H1 (cell line): ENCODE data around the gene RAB24. TPM values are rescaled to one million over a fixed set of nuclear protein-coding genes. Genes with fewer than 3 reads are reported as not detected.

ENCODE experiments used
- CTCF ChIP-seq, 3 experiments: IDR thresholded peaks; 1 replicate in 2 of 3; 2 replicates in 1 of 3; pipeline versions ENCODE4 v1.5.1 to v1.6.1; 2011; ENCODE audit warnings: low read length in 3 of 3, mild to moderate bottlenecking in 3 of 3, inconsistent platforms in 2 of 3, low read depth in 1 of 3, moderate library complexity in 1 of 3; ENCODE audit not compliant: insufficient read depth in 1 of 3; ENCODE audit errors: control extremely low read depth in 1 of 3
- EZH2 ChIP-seq: fragments of 200-600 bp; sonication (generic); IDR thresholded peaks from 2 replicates; pipeline ENCODE4 v1.7.1; 2012; ENCODE audit warnings: low read depth, mild to moderate bottlenecking, moderate library complexity, low read length, inconsistent platforms; ENCODE audit not compliant: severe bottlenecking
- PHF8 ChIP-seq: fragments of 200-600 bp; sonication (generic); conservative IDR thresholded peaks from 2 replicates; pipeline ENCODE4 v1.7.1; 2012; ENCODE audit warnings: low read depth, mild to moderate bottlenecking, inconsistent platforms, low read length, moderate library complexity
- RBBP5 ChIP-seq: IDR thresholded peaks from 2 replicates; pipeline ENCODE4 v1.7.1; 2012; ENCODE audit warnings: low read depth, mild to moderate bottlenecking, inconsistent platforms, low read length, moderate library complexity, borderline replicate concordance
- polyA plus RNA-seq, 7 experiments: library from polyadenylated mRNA; depleted of rRNA in 3 of 7; stranded (reverse) in 5 of 7; unstranded in 2 of 7; fragments of >200 nt in 5 of 7; fragments of 200-250 nt in 2 of 7; gene quantifications; 1 replicate in 5 of 7; 2 replicates in 1 of 7; 4 replicates in 1 of 7; pipeline versions ENCODE4 v1.2.1 to v1.2.3, GENCODE V29; 2011 to 2013; ENCODE audit warnings: missing spikeins in 2 of 7, mixed read lengths in 2 of 7
- total RNA-seq: library from RNA; stranded (reverse); fragmentation: NEBNext Ultra II Directional; extraction: Animal tissue kit (Norgen Biotek cat#: 25700); gene quantifications from 2 replicates; pipeline ENCODE4 v1.2.1, GENCODE V29; 2021

Gene RAB24
- total and polyA plus RNA-seq, 2 of the 8 experiments (the other 6 are each of a cell fraction or from before 2014, with no cell fraction given), result 18.8 to 33.8 TPM

GRCh38 chr5:177349362-177349647, 45.8 kb upstream of the RAB24 start (continued):
- TF ChIP-seq CTCF (IDR thresholded peaks at IDR 0.05; ENCODE audit: control extremely low read depth in 1 of 3, insufficient read depth in 1 of 3, low read depth in 1 of 3, low read length in 3 of 3), result no peak
- TF ChIP-seq RBBP5, result no peak
- no peak for TF ChIP-seq EZH2
- TF ChIP-seq PHF8, result no peak
